Stomach (tissue), 9 donors: ENCODE measurements around the gene MYBPC2. TPM values are rescaled to one million over a fixed set of nuclear protein-coding genes. Genes with fewer than 3 reads are reported as not detected.
A peak's percentile ranks its signal among the peaks of the same experiment; 100 is the strongest.
"Not testable (repeated sequence)": the region's sequence is repeated elsewhere in the genome, so short reads cannot be mapped to it uniquely, and the experiment has no call there.

Experiments used
- DNase-seq, 2 donors: peaks; one replicate each; pipeline versions ENCODE4 v3.0.0 to v3.0.0-alpha.2; 2013 to 2019
- H3K27ac ChIP-seq, 5 donors: fragments of 200-600 bp in 4 of 5; sonication (generic) in 4 of 5; one replicate each; pipeline ENCODE4 v1.5.1; 2013 to 2019; ENCODE audit warnings: mild to moderate bottlenecking in 1 of 5, moderate library complexity in 1 of 5
- H3K27me3 ChIP-seq, 3 donors: fragments of 200-600 bp; sonication (generic); one replicate each; pipeline ENCODE4 v1.5.1; 2017 to 2019; ENCODE audit warnings: mixed run types in 1 of 3
- H3K36me3 ChIP-seq, 4 donors: fragments of 200-600 bp; sonication (generic); 1 replicate in 3 of 4; 2 replicates in 1 of 4; pipeline ENCODE4 v1.5.1; 2016 to 2019
- H3K4me1 ChIP-seq, 4 donors: fragments of 200-600 bp; sonication (generic); one replicate each; pipeline ENCODE4 v1.5.1; 2016 to 2019
- H3K4me3 ChIP-seq, 4 donors: fragments of 200-600 bp; sonication (generic) in 3 of 4; one replicate each; pipeline ENCODE4 v1.5.1; 2016 to 2019; ENCODE audit warnings: mild to moderate bottlenecking in 1 of 4
- H3K9me3 ChIP-seq, 4 donors: fragments of 200-600 bp; sonication (generic); one replicate each; pipeline ENCODE4 v1.5.1; 2016 to 2019
- CTCF ChIP-seq, 7 experiments: fragments of 450-650 bp in 4 of 7; fragments of 200-600 bp in 3 of 7; sonication (generic) in 3 of 7; IDR thresholded peaks; one replicate each; pipeline ENCODE4 v1.5.1; 2016 to 2019; ENCODE audit warnings: antibody characterized with exemption in 7 of 7, control low read depth in 2 of 7, mild to moderate bottlenecking in 1 of 7
- EP300 ChIP-seq: sonication (generic); formaldehyde crosslinking; IDR thresholded peaks from one replicate; pipeline ENCODE4 v1.6.1; 2017; ENCODE audit warnings: antibody characterized with exemption
- POLR2A ChIP-seq, 4 donors: fragments of 450-650 bp; IDR thresholded peaks; one replicate each; pipeline ENCODE4 v1.6.1; 2016; ENCODE audit warnings: antibody characterized with exemption in 4 of 4, control low read depth in 2 of 4, mild to moderate bottlenecking in 1 of 4, moderate library complexity in 1 of 4
- POLR2AphosphoS5 ChIP-seq, 3 donors: sonication (generic); formaldehyde crosslinking; IDR thresholded peaks; one replicate each; pipeline ENCODE4 v1.6.1; 2016; ENCODE audit warnings: antibody characterized with exemption in 3 of 3
- WGBS, 5 donors: extraction: QIAGEN DNeasy Blood & Tissue Kit in 3 of 5; methylation state at CpG; one replicate each; pipeline versions ENCODE4 v1.1.5 to v1.1.7; 2013 to 2018; 5-methylcytosine and 5-hydroxymethylcytosine counted together
- intact Hi-C: fragments of 100-400 bp; cut with DNase I; formaldehyde crosslinking; loops from one replicate; pipeline ENCODE4 v1.15.1; 2023; ENCODE audit warnings: low total_unique reads
- polyA plus RNA-seq, 3 donors: library from polyadenylated mRNA; stranded (reverse); fragments of 200-250 nt; gene quantifications; one replicate each; pipeline ENCODE4 v1.2.3, GENCODE V29; 2013
- total RNA-seq, 5 donors: library from RNA; depleted of rRNA; stranded (reverse); fragments of >200 nt; gene quantifications; one replicate each; pipeline versions ENCODE4 v1.1.0 to v1.2.3, GENCODE V29; 2014 to 2016
- donor health status: healthy with polysubstance abuse.
- donor health status: Bipolar disorder and iron deficiency.
- donor health status: healthy.

The MYBPC2 gene
- total and polyA plus RNA-seq, 8 donors = 0.10 to 0.31 TPM; not detected in 6

GRCh38 chr19:50384685-50385535 lies 47.8 kb upstream of the MYBPC2 start:
- DNase-seq = no peak
- Histone ChIP-seq H3K4me1 (peaks cover 7 to 35% (median 23%) of the 10 kb centered on the region in 4 donors), H3K27ac (peak overlapping the region; percentile 77 to 91 (median 84)), H3K27me3 (no peaks in the 10 kb centered on the region), H3K9me3 (no peaks in the 10 kb centered on the region), H3K36me3 (peaks cover 22 to 45% (median 39%) of the 10 kb centered on the region in 4 donors), H3K4me3 (peak overlapping the region; percentile 70 to 83 (median 78))
- 14 to 16% (median 15%) methylated on average over 26 of the region's 26 CpGs for WGBS, 5 donors
- TF ChIP-seq POLR2A (IDR thresholded peaks at IDR 0.05) (no peak), EP300 (no peak), POLR2AphosphoS5 (IDR thresholded peaks at IDR 0.05) (no peak), CTCF (IDR thresholded peaks at IDR 0.05) (no peak)
- intact Hi-C loops = no loop called here

GRCh38 chr19:50387176-50387867 lies 45.4 kb upstream of the MYBPC2 start:
- Histone ChIP-seq H3K27ac (no peak overlapping the region), H3K9me3 (no peaks in the 10 kb centered on the region), H3K27me3 (no peaks in the 10 kb centered on the region), H3K36me3 (peaks cover 5 to 27% (median 15%) of the 10 kb centered on the region in 4 donors), H3K4me3 (no peak overlapping the region), H3K4me1 (peaks cover 7 to 25% (median 21%) of the 10 kb centered on the region in 4 donors)
- intact Hi-C loops = no loop called here
- 84 to 92% (median 87%) methylated on average over 20 to 21 of the region's 21 CpGs for WGBS, 5 donors
- DNase-seq = no peak
- TF ChIP-seq POLR2A (IDR thresholded peaks at IDR 0.05) (no peak), EP300 (no peak), POLR2AphosphoS5 (IDR thresholded peaks at IDR 0.05) (no peak), CTCF (IDR thresholded peaks at IDR 0.05) (no peak)

GRCh38 chr19:50387868-50388245 lies 44.8 kb upstream of the MYBPC2 start:
- TF ChIP-seq CTCF (IDR thresholded peaks at IDR 0.05) (no peak), POLR2A (IDR thresholded peaks at IDR 0.05) (no peak), EP300 (no peak), POLR2AphosphoS5 (IDR thresholded peaks at IDR 0.05) (no peak)
- DNase-seq = no peak
- Histone ChIP-seq H3K27ac (no peak overlapping the region), H3K4me1 (peaks cover 7 to 25% (median 21%) of the 10 kb centered on the region in 4 donors), H3K36me3 (peaks cover 0 to 27% (median 9%) of the 10 kb centered on the region in 4 donors), H3K4me3 (no peak overlapping the region), H3K9me3 (no peaks in the 10 kb centered on the region), H3K27me3 (no peaks in the 10 kb centered on the region)
- intact Hi-C loops = no loop called here
- WGBS, 5 donors = 89 to 98% (median 95%) methylated on average over 8 of the region's 8 CpGs

GRCh38 chr19:50390295-50390694 lies 42.4 kb upstream of the MYBPC2 start:
- intact Hi-C loops, DNase-seq, H3K27ac ChIP-seq, H3K9me3 ChIP-seq, H3K4me1 ChIP-seq, H3K4me3 ChIP-seq, H3K27me3 ChIP-seq: not testable (repeated sequence)
- WGBS, 5 donors = 96 to 98% (median 97%) methylated on average over 3 of the region's 3 CpGs
- peaks cover 0 to 26% (median 8%) of the 10 kb centered on the region in 4 donors for H3K36me3 ChIP-seq

GRCh38 chr19:50390952-50391351 lies 41.7 kb upstream of the MYBPC2 start:
- H3K4me3 ChIP-seq, H3K27me3 ChIP-seq, H3K27ac ChIP-seq, intact Hi-C loops, H3K4me1 ChIP-seq, DNase-seq, H3K9me3 ChIP-seq: not testable (repeated sequence)
- H3K36me3 ChIP-seq = peaks cover 0 to 26% (median 8%) of the 10 kb centered on the region in 4 donors
- 95 to 98% (median 97%) methylated on average over 14 to 22 of the region's 23 CpGs for WGBS, 5 donors
